CD4-positive, alpha-beta T cell treated with Interleukin-1 beta for 1 hour (primary cell): ENCODE results near the gene SLC23A2.
"Not testable (repeated sequence)": the region's sequence is repeated elsewhere in the genome, so short reads cannot be mapped to it uniquely, and the experiment has no call there.

Experiments
- DNase-seq, 2 donors: peaks; one replicate each; pipeline ENCODE4 v3.0.0-alpha.2; 2020 to 2022

The SLC23A2 gene

DNA sequence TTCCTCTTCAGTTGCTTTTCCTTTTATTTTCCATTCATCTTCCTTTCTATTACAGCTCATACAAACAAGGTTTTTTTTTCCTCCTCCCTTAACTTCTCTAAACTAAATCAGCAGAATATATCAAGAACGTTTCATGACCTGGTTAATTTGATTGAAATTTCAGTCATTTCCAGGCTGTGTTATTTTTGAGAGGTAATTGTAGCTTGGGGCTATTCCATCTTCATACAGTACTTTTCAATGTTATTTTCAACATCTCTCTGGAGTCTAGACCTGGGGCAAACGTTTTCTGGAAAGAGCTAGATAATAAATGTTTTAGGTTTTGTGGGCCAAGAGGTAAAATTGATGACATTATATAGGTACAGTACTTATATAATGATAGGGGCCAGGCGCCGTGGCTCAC lies 4.0 kb upstream of the SLC23A2 start:
- DNase-seq: no peak

DNA sequence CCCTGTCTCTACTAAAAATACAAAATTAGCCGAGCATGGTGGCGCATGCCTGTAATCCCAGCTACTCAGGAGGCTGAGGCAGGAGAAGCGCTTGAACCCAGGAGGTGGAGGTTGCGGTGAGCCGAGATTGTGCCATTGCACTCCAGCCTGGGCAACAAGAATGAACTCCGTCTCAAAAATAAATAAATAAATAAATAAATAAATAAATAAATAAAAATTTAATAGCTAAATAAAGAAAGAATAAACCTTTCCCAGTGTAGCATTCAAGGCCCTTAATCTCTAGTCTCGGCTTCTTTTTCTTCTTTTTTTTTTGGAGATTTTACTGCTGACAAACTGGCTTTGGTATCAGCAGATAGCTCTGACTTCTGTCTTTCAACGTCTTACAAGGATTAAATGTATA lies 3.5 kb upstream of the SLC23A2 start:
- DNase-seq: not testable (repeated sequence)

DNA sequence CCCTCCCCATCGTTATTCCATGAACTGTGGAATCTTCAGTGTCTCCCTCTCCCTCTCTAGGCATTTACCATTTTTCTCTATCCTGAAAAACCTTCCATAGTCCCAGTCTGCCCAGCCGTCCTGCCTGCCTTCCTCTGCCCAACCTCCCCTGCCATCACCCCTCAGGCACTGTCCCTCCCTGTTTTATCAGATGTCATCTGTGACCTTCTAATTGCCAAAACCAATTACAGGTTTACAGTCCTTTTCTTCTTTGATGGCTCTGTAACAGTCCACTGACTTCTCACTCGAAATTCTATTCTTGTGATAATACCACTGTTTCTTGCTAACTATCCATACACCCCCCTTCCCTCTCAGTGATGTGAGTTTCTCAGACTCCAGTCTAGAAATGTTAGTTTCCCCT lies 2.3 kb upstream of the SLC23A2 start:
- no peak for DNase-seq

DNA sequence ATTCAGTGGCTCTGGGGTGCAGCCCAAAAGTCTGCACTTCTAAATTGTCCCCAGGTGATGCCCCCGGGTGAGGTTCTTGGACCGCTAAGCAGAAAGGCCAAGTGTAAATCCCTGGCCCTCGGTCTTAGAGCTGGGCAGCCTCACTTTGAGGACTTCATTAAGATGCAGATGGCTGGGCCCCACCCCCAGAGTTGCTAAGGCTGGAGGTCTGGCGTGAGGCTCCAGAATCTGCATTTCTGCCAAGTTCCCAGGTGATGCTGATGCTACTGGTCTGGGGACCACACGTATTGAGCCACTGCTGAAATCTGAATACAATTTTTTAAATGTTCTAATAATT lies 735 bp upstream of the SLC23A2 start:
- no peak for DNase-seq

DNA sequence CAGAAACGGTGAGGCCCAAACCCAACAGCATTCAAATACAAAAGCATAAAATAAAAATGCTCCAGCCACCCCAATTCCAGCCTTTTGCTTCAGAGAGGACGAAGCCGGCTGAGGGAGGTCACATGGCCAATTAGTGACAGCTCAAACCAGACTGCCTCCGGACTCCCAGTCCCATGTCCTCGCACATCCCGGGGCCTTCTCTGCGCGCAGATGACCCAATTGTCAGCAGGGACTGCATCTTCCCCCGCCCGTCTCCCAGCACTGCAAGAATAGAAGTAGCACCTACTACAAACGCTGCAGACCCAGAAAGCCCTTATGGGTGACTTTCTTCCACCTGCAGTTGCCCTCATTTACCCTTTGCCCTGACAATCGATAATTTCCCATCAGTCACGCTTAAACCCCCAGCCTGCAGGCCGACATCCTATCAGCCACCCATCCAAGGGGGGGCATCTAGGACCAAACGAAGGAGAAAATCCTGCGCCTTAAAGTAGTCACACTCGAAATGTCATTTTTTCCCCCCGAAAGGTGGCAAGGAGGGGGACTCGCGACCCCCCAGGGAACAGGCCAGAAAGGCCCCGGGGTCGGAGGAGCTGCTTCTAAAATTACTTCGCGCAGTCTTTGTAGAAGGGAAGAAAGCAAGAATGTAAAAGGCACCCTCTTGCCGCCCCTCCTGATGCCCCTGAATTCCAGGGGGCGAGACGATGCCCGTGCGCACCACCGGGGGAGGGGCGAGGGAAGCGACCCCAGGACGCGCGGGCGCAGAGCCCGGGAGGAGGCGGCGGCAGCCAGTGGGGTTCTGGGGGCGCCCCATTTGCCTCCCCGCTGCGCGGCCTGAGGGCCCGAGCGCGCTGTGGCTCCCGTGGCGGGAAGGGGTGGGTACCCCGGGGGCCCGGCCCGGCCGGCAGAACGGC lies 792 bp downstream of the SLC23A2 start:
- peak in 1 of 2 donors; percentile 15 for DNase-seq

DNA sequence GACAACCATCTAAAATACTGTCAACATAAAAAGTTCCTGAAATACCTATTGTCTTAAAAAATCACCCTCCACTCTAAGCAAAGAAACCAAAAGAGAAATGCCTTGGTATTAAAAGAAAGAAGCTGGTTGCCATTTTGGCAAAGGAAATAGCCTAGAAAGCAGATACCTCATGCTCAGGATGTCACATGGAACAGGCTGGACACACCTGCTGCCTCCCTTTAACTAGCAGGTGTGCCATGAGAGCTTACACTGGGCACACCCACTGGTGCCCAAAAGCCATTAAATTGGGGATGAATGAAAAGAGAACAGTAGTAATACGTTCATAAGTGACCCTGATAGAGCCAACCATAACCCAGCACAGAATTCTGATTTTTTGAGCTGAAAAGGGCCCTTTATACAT lies 1.5 kb downstream of the SLC23A2 start:
- no peak for DNase-seq

DNA sequence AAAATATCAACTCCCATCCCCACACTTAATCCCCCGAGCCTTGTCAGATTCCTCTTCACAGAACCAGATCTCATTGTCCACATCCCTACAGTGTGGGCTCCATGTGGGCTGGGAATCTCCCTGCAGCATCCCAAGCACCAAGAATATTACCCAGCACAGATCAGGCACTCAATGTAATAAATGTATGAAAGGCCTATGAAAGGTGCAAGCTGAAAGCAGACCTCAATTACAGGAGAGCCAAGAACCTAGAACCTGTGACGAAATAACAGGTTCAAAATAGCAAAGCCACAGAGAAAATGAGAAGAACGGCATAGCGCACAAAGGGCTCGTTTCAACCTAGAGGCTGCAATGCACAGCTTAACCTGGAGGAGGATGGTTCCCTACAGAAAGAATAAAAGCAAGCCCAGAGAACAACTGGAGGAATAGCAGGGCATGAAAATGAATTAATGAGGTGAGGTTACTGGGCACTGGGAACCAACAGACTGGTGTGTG lies 3.1 kb downstream of the SLC23A2 start:
- no peak for DNase-seq

DNA sequence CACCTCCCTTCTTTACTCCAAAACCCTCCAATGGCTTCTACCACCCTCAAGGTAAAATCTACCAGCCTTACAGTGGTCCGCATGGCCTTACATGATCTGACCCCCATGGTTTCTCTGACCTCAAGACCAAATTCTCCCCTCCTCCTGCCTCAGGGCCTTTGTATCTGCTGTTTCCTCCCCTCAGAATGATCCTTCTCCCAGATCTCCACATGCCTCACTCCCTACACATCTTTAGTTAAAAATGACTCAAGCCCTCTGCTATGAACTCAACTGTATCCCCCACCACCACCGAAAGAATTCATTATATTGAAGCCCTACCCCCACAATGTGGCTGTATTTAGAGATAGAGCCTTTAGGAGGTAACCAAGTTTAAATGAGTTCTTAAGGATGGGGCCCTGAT lies 4.1 kb downstream of the SLC23A2 start:
- no peak for DNase-seq

DNA sequence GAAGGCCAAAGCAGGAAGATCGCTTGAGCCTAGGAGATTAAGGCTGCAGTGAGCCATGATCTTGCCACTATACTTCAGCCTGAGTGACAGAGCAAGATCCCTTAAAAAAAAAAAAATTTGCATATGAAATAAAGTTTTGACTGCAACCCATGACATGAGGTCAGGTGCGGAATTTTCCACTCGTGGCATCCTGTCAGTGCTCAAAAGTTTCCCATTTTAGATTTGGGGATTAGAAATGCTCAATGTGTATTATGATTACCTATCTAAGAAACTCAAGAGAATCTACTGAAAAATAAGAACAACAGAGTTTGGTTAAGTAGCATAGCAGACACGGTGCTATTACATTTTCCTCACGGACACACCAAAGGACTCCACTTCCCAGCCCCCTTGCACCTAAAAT lies 11.7 kb downstream of the SLC23A2 start:
- DNase-seq: no peak

DNA sequence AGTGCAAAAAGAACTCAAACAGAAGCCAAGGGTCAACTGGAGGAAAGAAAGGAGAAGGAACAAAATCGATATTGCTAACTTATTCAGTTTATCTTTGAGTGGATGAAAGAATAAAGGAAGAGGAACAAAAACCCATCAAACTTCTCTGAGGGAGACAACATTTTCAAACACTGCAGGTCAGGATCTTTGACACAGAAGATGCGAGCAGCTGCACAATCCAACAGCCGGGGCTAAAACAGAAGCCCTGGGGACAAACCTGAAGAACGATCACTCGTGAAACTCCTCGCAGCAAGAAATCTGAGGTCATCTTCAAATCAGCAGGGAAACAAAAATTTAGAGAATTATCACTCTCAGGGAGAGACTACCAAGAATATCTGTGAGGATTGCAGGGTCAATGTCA lies 14.2 kb downstream of the SLC23A2 start:
- DNase-seq: no peak

DNA sequence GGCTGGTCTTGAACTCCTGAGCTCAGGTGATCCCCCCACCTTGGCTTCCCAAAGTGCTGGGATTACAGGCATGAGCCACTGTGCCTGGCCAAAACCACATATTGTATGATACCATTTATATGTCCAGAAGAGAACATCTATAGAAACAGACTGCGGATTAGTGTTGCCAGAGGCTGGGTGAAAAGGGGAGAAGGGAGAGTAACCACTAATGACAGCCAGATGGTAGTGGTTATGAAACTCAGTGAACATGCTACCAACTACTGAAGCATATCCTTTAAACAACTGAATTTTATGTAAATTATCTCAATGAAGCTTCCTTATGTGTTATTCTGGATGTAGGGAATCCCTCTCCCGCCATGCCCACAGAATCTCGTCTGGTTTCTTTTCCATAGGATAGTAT lies 15.7 kb downstream of the SLC23A2 start:
- DNase-seq: no peak

DNA sequence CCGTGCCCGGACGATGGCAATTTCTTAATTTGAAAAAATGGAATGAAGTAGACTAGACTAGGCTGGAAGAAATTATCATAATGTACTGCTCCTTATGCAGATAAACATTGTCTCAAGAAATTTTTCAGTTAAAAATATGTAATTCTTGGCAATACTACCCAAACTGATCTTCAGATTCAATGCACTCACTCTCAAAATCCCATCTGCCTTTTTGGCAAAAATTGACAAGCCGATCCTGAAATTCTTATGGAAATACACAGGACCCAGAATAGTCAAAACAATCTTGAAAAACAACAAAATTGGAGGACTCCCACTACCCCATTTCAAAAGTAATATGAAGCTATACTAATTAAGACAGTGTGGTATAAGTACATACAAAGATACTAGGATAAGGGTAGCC lies 19.0 kb downstream of the SLC23A2 start:
- no peak for DNase-seq

DNA sequence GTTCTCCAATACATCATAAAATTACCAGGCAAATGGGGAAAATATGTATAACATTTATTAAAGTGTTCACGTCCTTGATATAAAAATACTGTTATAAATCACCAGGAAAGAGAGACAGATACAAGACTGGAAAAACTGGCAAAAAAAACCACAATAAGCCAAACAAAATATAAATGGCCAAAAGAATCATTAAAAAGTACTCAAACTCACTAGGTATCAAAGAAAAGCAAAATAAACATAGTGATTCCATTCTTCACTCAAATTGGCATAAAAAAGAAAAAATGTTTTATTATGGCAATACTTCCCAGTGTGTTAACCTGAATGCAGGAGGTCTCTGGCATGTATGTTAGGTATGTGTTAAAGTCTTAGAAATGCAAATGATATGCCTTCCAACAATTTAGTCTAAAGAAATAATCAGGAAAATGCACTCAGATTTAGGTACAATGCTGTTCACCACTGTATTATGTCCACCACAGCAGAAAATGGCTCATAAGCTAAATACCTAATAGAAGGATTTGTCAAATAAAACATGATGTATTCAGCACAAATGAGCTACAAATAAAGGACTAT lies 21.4 kb downstream of the SLC23A2 start:
- no peak for DNase-seq

DNA sequence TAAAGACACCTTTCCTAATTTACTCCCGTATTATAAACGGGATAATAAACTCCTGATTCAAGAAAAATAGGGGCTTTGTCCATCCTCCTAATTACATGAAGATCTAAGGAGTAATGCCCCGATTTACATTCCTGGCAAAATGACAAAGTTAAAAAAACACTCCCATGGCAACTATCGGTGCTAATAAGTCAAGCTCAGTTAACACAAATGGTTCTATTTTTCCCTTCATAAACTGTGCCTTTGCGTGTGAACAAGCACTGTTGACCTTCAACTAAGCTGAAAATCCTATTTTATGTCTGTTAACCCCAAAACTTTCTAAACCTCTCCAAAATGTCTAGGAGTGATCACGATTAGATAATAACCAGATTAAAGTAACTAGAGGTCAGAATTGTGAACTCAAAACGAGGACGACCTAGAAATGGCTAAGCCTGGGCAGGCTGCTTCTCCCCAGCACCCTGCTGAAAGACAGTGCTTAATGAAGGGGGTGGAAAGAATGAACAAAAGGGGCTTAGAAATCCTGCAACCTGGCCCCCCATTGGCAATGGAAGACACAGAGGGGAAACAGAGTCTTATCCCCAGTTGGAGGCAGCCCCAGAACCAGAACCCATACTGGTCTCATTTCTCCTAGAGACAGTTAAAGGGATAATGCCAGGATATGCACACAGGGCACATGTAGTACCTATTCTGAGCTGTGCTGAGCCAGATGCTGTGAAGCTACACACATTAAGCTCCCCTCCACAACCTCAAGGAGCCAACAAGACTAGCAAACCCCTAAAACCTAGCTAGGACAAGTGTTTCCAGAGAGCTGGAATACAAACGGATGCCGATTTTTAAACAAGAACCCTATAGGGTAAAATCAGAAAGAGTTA lies 23.0 kb downstream of the SLC23A2 start:
- DNase-seq: no peak

DNA sequence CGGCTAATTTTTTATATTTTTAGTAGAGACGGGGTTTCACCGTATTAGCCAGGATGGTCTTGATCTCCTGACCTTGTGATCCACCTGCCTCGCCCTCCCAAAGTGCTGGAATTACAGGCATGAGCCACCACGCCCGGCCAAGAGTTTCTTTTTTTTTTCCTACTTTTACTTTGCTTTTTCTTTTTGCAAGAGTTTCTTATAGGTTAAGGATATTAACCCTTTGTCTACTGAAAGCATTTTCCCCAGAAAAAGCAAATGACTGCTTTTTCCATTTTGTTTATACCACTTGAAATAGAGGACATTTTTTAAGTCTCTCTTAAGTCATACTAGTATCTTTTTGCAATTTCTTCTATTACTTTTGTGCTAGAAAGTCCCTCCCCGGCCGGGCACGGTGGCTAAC lies 25.3 kb downstream of the SLC23A2 start:
- not testable (repeated sequence) for DNase-seq

DNA sequence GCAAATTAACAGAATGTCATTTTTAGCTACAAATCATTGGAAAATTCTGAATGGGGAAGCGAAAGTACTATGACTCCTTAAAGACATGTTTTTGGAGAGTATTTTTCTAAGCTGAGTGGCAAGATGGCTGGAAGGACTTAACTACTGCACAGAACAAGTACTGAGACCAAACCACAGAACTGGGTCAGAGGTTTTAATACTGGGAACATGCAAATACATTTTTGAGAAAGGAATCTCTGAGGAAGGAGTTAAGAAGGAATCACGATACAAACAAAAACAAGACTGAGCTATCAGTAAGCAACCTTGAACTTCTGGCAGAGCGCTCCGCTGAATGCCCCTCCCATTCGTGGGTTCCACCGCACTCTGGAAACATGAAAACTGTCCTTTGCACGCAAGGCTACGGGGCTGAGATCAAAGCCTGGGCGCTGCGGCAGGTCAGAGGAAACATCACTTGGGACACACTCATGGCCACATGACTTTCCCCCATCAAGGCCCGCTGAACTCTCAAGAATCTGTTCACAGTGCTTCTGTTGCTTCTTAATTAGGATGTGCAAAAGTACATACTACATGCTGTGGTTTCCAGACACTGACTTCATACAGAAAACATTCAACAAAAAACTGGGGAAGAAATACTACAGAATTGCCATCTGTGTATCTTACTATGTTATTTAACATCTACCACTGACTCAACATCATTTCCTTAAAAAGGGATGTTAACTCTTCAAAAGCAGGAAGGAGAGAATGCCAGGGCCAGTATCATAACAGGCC lies 27.8 kb downstream of the SLC23A2 start:
- DNase-seq: peak in 1 of 2 donors; percentile 35

DNA sequence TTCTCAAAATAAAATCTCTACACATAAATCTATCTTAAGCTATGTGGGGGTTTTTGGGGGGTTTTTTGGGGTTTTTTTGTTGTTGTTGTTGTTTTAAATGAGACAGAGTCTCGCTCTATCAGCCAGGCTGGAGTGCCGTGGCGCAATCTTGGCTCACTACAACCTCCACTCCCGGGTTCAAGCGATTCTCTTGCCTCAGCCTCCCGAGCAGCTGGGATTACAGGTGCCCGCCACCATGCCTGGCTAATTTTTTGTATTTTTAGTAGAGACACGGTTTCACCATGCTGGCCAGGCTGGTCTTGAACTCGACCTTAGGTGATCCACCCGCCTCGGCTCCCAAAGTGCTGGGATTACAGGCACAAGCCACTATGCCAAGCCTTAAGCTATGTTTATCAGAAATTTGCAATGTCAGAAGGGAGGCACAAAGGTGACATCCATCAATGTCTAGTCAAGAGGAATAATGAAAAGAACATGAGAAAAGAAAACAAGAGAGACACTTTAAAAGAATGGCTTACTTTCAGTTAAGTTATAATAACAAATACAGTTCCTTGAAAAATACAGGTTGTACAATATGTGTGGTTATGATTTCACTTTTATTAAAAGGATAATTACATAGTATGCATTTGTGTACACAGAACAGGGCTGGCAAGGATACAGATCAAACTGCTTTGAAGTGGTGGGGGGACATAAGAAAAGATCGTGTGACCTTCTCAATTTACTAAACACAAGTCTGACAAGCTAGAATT lies 28.6 kb downstream of the SLC23A2 start:
- no peak for DNase-seq

DNA sequence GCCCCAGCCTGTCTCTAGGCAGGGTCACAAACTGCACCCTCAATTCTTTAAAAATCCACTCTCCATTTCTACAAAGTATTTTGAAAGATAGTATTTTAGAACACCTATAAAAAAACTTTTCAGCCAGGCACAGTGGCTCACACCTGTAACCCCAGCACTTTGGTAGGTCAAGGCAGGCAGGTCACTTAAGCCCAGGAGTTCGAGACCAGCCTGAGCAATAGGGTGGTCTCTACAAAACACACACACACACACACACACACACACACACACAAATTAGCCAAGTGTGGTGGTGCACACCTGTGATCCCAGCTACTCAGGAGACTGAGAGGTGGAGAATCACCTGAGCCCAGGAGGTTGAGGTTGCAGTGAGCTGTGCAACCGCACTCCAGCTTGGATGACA lies 30.2 kb downstream of the SLC23A2 start:
- DNase-seq: no peak

DNA sequence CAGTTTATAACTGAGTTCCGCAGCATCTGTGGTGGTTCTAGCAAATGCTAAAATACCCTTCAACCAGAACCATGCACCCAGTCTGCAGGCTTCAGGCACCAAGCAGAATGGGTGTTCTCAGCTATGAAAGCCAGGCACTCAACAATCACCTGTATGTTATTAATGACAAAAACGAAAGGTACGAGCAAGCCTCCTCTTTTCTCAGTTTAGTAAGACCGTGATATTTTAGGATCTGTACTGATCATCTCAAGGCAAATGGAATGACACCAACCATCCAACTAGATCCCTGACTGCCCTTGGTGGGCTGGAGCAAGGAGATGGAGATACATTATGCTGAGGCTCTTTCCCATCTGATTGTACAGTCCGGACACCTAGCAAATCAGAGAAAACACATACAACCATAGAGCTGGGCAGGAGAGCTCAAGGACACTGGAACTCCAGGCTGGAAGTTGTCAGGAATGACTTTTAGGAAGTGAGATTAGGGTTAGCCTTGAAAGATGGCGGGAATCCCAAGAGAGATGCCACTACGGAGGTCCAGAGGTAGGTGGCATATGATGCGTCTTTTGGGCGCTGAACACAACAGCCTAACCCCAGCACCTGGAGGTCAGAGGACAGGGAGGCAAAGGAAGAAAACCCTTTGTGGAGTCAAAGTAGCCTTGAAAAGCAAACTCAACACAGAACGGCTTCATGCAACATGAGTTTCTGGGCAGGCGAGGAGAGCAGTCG lies 33.4 kb downstream of the SLC23A2 start:
- DNase-seq: no peak

DNA sequence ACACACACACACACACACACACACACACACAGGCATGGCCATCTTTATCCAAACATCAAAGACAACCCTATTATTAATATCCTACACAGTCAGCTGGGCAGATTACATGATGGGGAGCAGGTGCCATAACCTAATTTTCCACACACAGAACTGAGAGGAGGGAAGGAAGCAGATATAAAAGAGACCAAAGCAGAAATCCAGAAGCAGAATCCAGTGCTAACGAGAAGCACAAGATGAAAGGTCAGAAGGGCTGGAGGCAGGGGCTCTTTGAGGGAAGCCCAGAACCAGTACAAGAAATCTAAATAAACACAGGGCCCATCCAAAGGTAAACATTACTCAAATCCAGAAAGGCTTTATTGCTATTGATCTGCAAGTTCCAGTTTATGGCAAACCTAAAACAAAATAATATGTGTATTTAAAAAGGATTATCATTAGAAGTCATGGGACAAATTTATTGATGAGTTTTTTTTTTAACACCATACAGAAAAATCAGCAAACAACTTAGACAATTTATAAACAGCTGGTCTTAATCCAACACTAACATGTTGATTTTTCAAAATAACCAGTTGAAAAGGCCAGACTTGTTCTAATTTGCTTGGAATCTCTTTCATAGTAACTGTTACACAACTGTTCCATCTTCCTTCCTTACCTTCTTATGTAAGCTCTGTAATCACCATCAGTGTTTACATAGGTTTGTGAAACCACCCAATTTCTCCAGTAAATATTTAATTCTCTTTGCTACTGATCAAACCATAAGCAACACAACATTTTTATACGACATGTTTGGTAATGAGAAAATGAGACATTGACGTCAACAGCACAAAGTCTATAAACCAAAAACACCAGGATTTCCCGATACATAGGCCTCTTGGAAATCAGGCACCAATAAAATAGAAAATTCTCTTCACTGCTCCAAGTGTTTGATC lies 34.2 kb downstream of the SLC23A2 start:
- no peak for DNase-seq
